Fibroblast of pulmonary artery (primary cell): Measurements from ENCODE around the gene ERBB4.

Source experiments
- DNase-seq: peaks from one replicate; pipeline ENCODE4 v3.0.0-alpha.2; 2010; ENCODE audit warnings: low read depth
- H3K4me3 ChIP-seq: replicated peaks from 2 replicates; pipeline ENCODE4 v1.5.1; 2011; ENCODE audit warnings: low read depth, mild to moderate bottlenecking, control low read depth, low read length, moderate library complexity
- TF ChIP-seq, protein P1 (sequence below): IDR thresholded peaks from 2 replicates; pipeline ENCODE4 v1.5.1; 2011; ENCODE audit warnings: mild to moderate bottlenecking, control low read depth, low read length, inconsistent platforms; ENCODE audit errors: missing control alignments

ERBB4 gene

DNA sequence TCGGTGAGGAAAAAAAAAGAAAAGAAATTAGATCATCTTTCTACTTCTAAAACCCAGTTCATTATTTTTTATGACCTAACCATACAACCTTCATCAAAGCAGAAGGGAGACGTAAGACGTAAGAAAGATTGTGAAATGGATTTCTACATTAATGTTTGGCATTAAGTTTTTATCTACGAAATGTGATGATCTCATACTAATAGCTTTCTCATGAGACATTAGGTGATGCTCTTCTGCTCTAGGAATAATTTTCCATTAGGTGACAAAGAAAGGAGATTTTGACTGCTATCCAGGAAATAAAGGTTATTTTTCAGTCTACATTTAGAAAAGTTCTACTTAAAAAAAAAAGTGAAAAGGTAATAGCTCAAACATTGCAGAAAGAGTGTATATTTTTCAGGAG is 748.6 kb downstream of the ERBB4 start:
- H3K4me3 ChIP-seq, result no peak overlapping the region
- peak; percentile 1 for DNase-seq
- TF ChIP-seq, protein P1, sequence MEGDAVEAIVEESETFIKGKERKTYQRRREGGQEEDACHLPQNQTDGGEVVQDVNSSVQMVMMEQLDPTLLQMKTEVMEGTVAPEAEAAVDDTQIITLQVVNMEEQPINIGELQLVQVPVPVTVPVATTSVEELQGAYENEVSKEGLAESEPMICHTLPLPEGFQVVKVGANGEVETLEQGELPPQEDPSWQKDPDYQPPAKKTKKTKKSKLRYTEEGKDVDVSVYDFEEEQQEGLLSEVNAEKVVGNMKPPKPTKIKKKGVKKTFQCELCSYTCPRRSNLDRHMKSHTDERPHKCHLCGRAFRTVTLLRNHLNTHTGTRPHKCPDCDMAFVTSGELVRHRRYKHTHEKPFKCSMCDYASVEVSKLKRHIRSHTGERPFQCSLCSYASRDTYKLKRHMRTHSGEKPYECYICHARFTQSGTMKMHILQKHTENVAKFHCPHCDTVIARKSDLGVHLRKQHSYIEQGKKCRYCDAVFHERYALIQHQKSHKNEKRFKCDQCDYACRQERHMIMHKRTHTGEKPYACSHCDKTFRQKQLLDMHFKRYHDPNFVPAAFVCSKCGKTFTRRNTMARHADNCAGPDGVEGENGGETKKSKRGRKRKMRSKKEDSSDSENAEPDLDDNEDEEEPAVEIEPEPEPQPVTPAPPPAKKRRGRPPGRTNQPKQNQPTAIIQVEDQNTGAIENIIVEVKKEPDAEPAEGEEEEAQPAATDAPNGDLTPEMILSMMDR, result no peak

DNA sequence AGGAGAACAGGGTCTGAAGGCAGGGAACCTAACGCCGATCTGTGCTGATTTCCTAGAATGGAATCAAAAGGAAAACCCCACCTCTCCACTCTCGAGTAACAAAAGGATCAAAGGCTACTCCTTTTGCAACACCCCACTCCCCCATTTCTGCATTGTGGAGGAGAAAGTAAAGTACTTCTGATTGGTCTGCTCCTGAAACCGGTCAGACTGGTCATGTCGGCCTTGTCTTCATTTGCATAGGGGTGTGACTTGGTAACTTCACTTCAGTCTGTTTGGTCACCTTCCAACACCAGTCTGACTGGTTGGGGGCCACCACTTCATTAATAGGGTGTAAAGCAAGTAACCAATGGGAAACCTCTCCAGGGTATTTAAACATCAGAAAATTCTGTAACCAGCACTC is 771.9 kb downstream of the ERBB4 start:
- no peak overlapping the region for H3K4me3 ChIP-seq
- no peak for DNase-seq
- TF ChIP-seq, protein P1, result no peak

DNA sequence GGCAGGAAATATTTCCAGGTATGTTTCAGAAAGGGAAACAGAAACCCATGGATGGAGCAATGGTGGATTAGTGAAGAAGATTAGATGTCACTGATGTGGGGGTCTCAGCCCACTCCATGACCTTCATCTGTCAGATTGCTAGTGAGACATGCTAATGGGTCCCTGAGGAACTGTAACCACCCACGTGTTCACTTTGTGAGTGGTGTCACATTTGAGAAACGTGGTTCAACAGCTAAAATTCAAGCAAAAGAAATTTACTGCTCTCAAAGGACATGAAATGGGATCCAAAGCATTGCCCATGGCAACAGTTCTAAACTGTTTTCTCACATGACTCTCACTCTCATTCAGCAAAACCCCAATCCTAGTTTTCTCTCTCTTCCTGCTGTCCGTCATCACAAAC is 776.1 kb downstream of the ERBB4 start:
- TF ChIP-seq, protein P1, result no peak
- no peak for DNase-seq
- H3K4me3 ChIP-seq, result no peak overlapping the region

DNA sequence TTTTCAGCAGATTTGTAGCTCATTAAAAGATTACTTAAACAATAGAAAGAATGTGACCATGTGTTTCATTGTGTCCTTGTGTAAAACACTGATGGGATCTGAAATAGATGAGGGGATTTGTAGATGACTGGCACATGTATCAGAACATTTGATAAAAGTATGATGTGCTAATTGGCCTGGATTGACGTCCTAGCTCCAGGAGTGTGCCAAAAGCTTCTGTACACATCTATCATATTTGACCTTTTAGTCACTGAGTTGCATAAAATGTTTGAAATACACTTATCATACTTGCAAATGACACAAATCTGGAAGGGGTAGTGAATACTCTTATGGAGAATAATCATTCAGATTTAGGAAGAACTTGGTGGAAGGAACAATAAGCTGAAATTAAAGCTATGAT is 778.5 kb downstream of the ERBB4 start:
- no peak for DNase-seq

DNA sequence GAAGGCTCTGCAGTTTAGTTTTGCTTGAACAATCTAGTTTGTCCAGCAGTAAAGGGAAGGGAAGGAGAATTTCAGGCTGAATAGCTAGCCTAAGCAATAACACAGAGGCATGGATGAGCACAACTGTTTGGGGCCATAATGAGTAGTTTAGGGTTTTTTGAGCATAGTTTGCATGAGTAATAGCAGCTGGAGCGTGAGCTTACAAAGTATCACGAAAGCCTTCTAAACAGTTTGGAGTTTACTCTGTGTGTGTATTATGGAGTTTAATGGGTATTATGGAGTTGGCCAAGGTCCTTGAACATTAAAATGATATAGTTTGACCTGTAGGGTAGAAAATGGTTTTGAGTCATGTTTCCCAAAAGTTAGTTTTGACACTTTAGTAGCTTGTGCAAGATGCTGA is 782.3 kb downstream of the ERBB4 start:
- no peak for DNase-seq
- TF ChIP-seq, protein P1, result no peak
- no peak overlapping the region for H3K4me3 ChIP-seq

More for the DNA sequence above, 778.5 kb downstream of the ERBB4 start:
- H3K4me3 ChIP-seq, result no peak overlapping the region
- TF ChIP-seq, protein P1, result no peak

DNA sequence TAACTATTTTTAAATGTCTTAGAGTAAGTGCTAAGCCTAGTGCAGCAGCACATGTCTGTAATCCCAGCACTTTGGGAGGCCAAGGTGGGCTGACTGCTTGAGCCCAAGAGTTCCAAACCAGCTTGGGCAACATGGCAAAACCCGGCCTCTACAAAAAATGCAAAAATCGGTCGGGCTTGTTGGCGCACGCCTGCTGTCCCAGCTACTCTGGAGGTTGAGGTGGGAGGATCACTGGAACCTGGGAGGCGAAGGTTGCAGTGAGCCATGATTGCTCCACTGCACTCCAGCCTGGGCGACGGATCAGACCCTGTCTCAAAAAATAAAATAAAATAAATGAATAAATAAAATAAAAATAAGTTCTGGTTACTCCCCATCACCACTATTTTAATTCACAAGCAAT is 783.4 kb downstream of the ERBB4 start:
- TF ChIP-seq, protein P1, result no peak
- DNase-seq, result no peak
- no peak overlapping the region for H3K4me3 ChIP-seq

DNA sequence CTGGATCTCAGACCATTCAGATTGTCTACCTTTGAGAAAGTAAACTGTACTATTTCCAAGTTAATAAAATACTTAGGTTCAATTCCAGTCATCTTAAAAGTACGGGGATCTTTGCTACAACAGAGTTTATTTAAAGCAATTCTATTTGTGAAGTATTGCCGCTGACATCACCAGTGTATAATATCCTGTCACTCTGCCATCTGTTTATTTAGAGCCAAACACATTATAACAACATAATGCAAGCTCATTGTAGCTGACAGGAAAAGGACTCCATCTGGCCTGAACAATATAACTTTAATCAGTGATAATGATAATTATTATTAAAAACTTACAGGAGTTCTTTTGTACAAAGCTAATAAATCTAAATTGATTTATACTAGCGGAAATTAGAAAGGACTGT is 786.8 kb downstream of the ERBB4 start:
- no peak for DNase-seq
- no peak overlapping the region for H3K4me3 ChIP-seq
- TF ChIP-seq, protein P1, result no peak
